Brain microvascular endothelial cell (primary cell): ENCODE measurements around the gene PPP2R3C.
"Not testable (repeated sequence)": the region's sequence is repeated elsewhere in the genome, so short reads cannot be mapped to it uniquely, and the experiment has no call there.

Experiments
- DNase-seq: peaks from one replicate; pipeline ENCODE4 v3.0.0-alpha.2; 2020
- H3K27ac ChIP-seq: fragments of 250-450 bp; sonication (Bioruptor Pico); 2 replicates; pipeline ENCODE4 v1.5.1; 2020; ENCODE audit warnings: mild to moderate bottlenecking, moderate library complexity
- H3K27me3 ChIP-seq: fragments of 250-450 bp; sonication (Bioruptor Pico); replicated peaks from 2 replicates; pipeline ENCODE4 v1.5.1; 2020; ENCODE audit warnings: mild to moderate bottlenecking
- H3K36me3 ChIP-seq: fragments of 250-450 bp; sonication (Bioruptor Pico); replicated peaks from 2 replicates; pipeline ENCODE4 v1.5.1; 2020; ENCODE audit warnings: mild to moderate bottlenecking
- H3K4me3 ChIP-seq: 2 replicates; pipeline ENCODE4 v1.5.1; 2011; ENCODE audit warnings: low read depth, mild to moderate bottlenecking, control low read depth, low read length, moderate library complexity
- CTCF ChIP-seq: IDR thresholded peaks from 2 replicates; pipeline ENCODE4 v1.5.1; 2011; ENCODE audit warnings: low read depth, mild to moderate bottlenecking, moderate library complexity, low read length, control low read depth, inconsistent platforms; ENCODE audit errors: missing control alignments
- in situ Hi-C: cut with HindIII; loops from 2 replicates; pipeline ENCODE4 v1.10.0; 2017; ENCODE audit warnings: low sequenced_read_pairs, low pct_ligation_motif_present

Gene PPP2R3C

GRCh38 chr14:35114036-35114435, 7.8 kb downstream of the PPP2R3C start:
- H3K36me3 ChIP-seq, result peaks cover 43% of the 10 kb centered on the region
- H3K4me3 ChIP-seq, result no peak overlapping the region
- H3K27ac ChIP-seq, result peak overlapping the region; percentile 30
- no peak for TF ChIP-seq CTCF
- in situ Hi-C loops, result no loop called here
- no peak for DNase-seq
- H3K27me3 ChIP-seq, result no peaks in the 10 kb centered on the region

- Histone ChIP-seq H3K36me3 (peaks cover 44% of the 10 kb centered on the region), H3K27ac (peak overlapping the region; percentile 29), H3K4me3 (no peak overlapping the region), H3K27me3 (no peaks in the 10 kb centered on the region)
- in situ Hi-C loops, result no loop called here
- TF ChIP-seq CTCF, result no peak
- DNase-seq, result no peak
Measured at GRCh38 chr14:35113308-35113950, 8.4 kb downstream of the PPP2R3C start.

DNA sequence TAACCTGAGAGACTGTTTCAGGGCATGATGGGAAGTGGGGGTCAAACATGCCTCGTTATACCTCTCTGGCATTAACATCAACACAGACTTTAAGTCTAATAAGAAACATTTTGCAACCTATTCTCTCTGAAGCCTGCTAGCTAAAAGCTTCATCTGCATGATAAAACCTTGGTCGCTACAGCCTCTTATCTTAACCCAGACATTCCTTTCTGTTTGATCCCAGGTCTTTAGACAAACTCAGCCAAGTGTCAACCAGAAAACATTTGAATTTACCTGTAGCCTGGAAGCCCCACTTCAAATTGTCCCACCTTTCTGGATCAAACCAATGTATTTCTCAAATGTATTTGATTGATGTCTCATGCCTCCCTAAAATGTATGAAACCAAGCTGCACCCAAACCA, 9.1 kb downstream of the PPP2R3C start:
- no peak for TF ChIP-seq CTCF
- peaks cover 44% of the 10 kb centered on the region for H3K36me3 ChIP-seq
- no peak for DNase-seq
- H3K27me3 ChIP-seq, result no peaks in the 10 kb centered on the region
- H3K27ac ChIP-seq, result no peak overlapping the region
- in situ Hi-C loops, result no loop called here
- H3K4me3 ChIP-seq, result no peak overlapping the region

DNA sequence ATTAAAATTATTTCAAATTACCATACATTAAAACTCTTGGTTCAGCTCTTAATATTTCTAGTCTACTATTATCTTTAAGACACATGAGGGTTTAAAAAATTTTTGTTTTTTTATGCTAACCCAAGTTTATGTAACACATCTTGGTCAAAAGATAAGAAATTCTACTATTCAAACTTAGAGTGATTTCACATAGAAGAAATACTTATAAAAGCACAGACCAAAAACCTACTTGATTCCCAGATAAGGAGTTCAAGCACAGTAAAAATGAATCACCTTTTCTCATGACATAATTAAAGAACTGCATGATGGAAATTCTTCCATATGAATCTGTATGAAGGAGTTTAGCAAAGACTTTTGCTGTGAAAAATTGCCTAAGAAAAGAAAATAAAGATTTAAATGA, 13.9 kb downstream of the PPP2R3C start:
- Histone ChIP-seq H3K27me3 (no peaks in the 10 kb centered on the region), H3K27ac (no peak overlapping the region), H3K36me3 (peaks cover 34% of the 10 kb centered on the region), H3K4me3 (no peak overlapping the region)
- TF ChIP-seq CTCF, result no peak
- in situ Hi-C loops, result no loop called here
- no peak for DNase-seq

GRCh38 chr14:35094645-35095044, 27.1 kb downstream of the PPP2R3C start:
- H3K27me3 ChIP-seq, H3K27ac ChIP-seq, H3K4me3 ChIP-seq, DNase-seq: not testable (repeated sequence)
- in situ Hi-C loops, result loop anchor here (25.0 kb wide), 1 partner anchor 318 kb away; the partner anchor contains the start of gene NFKBIA
- peaks cover 17% of the 10 kb centered on the region for H3K36me3 ChIP-seq

- no peak for TF ChIP-seq CTCF
- H3K4me3 ChIP-seq, result no peak overlapping the region
- peak; percentile 2 for DNase-seq
- in situ Hi-C loops, result loop anchor here (25.0 kb wide), 1 partner anchor 324 kb away; the partner anchor contains the start of gene NFKBIA
- H3K27me3 ChIP-seq, result no peaks in the 10 kb centered on the region
- H3K36me3 ChIP-seq, result peaks cover 20% of the 10 kb centered on the region
- no peak overlapping the region for H3K27ac ChIP-seq
Measured at GRCh38 chr14:35088514-35088913, 33.3 kb downstream of the PPP2R3C start.
